GM23338 (cell line): ENCODE results near the gene BOK. TPM values are rescaled to one million over a fixed set of nuclear protein-coding genes. Genes with fewer than 3 reads are reported as not detected.

ENCODE experiments used
- ATAC-seq: fragments of 200-7000 bp; cut with Tn5 transposase; 3 replicates; pipeline ENCODE4 v1.9.1; 2020
- DNase-seq: peaks from one replicate; pipeline ENCODE4 v3.0.0-alpha.2; 2015; ENCODE audit warnings: low spot score
- H2AFZ ChIP-seq: fragments of 200-600 bp; sonication (generic); 2 replicates; pipeline ENCODE4 v1.8.0; 2016; ENCODE audit warnings: antibody characterized with exemption, mild to moderate bottlenecking, moderate library complexity
- H3F3A ChIP-seq: fragments of 200-600 bp; sonication (generic); replicated peaks from 2 replicates; pipeline ENCODE4 v1.8.0; 2017; ENCODE audit warnings: antibody characterized with exemption, mixed run types, low read depth
- H3K27ac ChIP-seq: fragments of 200-600 bp; sonication (generic); 2 replicates; pipeline ENCODE4 v1.6.1; 2016; ENCODE audit warnings: low read depth
- H3K27me3 ChIP-seq: fragments of 200-600 bp; sonication (generic); 2 replicates; pipeline ENCODE4 v1.8.0; 2016; ENCODE audit warnings: mild to moderate bottlenecking, mixed run types, moderate library complexity; ENCODE audit not compliant: insufficient read depth
- H3K36me3 ChIP-seq: fragments of 200-600 bp; sonication (generic); 2 replicates; pipeline ENCODE4 v1.8.0; 2016; ENCODE audit warnings: mild to moderate bottlenecking; ENCODE audit not compliant: insufficient read depth
- H3K4me1 ChIP-seq: fragments of 200-600 bp; sonication (generic); 2 replicates; pipeline ENCODE4 v1.8.0; 2016; ENCODE audit warnings: mild to moderate bottlenecking, moderate library complexity; ENCODE audit not compliant: insufficient read depth
- H3K4me2 ChIP-seq: fragments of 200-600 bp; sonication (generic); 2 replicates; pipeline ENCODE4 v1.7.1; 2017; ENCODE audit warnings: mixed run types
- H3K4me3 ChIP-seq: fragments of 200-600 bp; sonication (generic); 2 replicates; pipeline ENCODE4 v1.6.1; 2016; ENCODE audit warnings: mixed run types
- H3K79me2 ChIP-seq: fragments of 200-600 bp; sonication (generic); replicated peaks from 2 replicates; pipeline ENCODE4 v1.8.0; 2017; ENCODE audit warnings: mild to moderate bottlenecking; ENCODE audit not compliant: insufficient read depth
- H3K9me2 ChIP-seq: fragments of 200-600 bp; sonication (generic); 2 replicates; pipeline ENCODE4 v1.8.0; 2017; ENCODE audit not compliant: insufficient read depth
- H4K20me1 ChIP-seq: fragments of 200-600 bp; sonication (generic); replicated peaks from 2 replicates; pipeline ENCODE4 v1.8.0; 2017; ENCODE audit warnings: mild to moderate bottlenecking; ENCODE audit not compliant: insufficient read depth
- H3K27ac Mint-ChIP-seq: 2 replicates; pipeline ENCODE4 v1.8.0; 2020; ENCODE audit warnings: inconsistent platforms, mild to moderate bottlenecking, moderate library complexity, mixed read lengths
- H3K27me3 Mint-ChIP-seq: 3 replicates; pipeline ENCODE4 v1.8.0; 2022; ENCODE audit warnings: low read depth, mild to moderate bottlenecking, moderate library complexity, mixed read lengths, inconsistent platforms; ENCODE audit not compliant: insufficient read depth, poor library complexity
- H3K36me3 Mint-ChIP-seq: 3 replicates; pipeline ENCODE4 v1.8.0; 2021; ENCODE audit warnings: low read depth, mild to moderate bottlenecking, inconsistent platforms, moderate library complexity, mixed read lengths
- H3K4me1 Mint-ChIP-seq: 3 replicates; pipeline ENCODE4 v1.8.0; 2020; ENCODE audit warnings: mild to moderate bottlenecking, inconsistent platforms, mixed read lengths
- H3K4me3 Mint-ChIP-seq: 3 replicates; pipeline ENCODE4 v1.8.0; 2021; ENCODE audit warnings: moderate library complexity, mild to moderate bottlenecking, inconsistent platforms, mixed read lengths
- H3K9me3 Mint-ChIP-seq: 3 replicates; pipeline ENCODE4 v1.8.0; 2020; ENCODE audit warnings: moderate library complexity, mild to moderate bottlenecking, inconsistent platforms, mixed read lengths
- CREB1 ChIP-seq: fragments of 250-450 bp; sonication (Bioruptor Pico); IDR thresholded peaks from 2 replicates; pipeline ENCODE4 v1.5.0; 2020; ENCODE audit warnings: low read depth, mild to moderate bottlenecking, moderate library complexity
- CTCF ChIP-seq, 2 experiments: fragments of 200-600 bp in 1 of 2; sonication (generic) in 1 of 2; conservative IDR thresholded peaks; 2 replicates each; pipeline versions ENCODE4 v1.5.1 to v1.6.1; 2016 to 2017; ENCODE audit warnings: antibody characterized with exemption in 2 of 2, low read depth in 2 of 2, mild to moderate bottlenecking in 2 of 2, moderate library complexity in 1 of 2
- ETS1 ChIP-seq: IDR thresholded peaks from 2 replicates; pipeline ENCODE4 v1.6.1; 2016; ENCODE audit warnings: antibody characterized with exemption
- EZH2 ChIP-seq: fragments of 200-600 bp; sonication (generic); IDR thresholded peaks from one replicate; pipeline ENCODE4 v1.8.0; 2017; ENCODE audit warnings: antibody characterized with exemption, mild to moderate bottlenecking, low read depth; ENCODE audit not compliant: unreplicated experiment
- EZH2phosphoT487 ChIP-seq: fragments of 200-600 bp; sonication (generic); IDR thresholded peaks from one replicate; pipeline ENCODE4 v1.8.1; 2018; ENCODE audit warnings: antibody characterized with exemption; ENCODE audit not compliant: unreplicated experiment
- JUNB ChIP-seq: IDR thresholded peaks from one replicate; pipeline ENCODE4 v1.6.1; 2016; ENCODE audit warnings: antibody characterized with exemption; ENCODE audit not compliant: unreplicated experiment
- NANOG ChIP-seq: IDR thresholded peaks from 2 replicates; pipeline ENCODE4 v1.6.1; 2016; ENCODE audit warnings: antibody characterized with exemption, borderline replicate concordance
- POLR2AphosphoS5 ChIP-seq: IDR thresholded peaks from 2 replicates; pipeline ENCODE4 v1.6.1; 2016; ENCODE audit warnings: antibody characterized with exemption, low read depth
- REST ChIP-seq: IDR thresholded peaks from one replicate; pipeline ENCODE4 v1.6.1; 2018; ENCODE audit warnings: antibody characterized with exemption; ENCODE audit not compliant: unreplicated experiment
- STAT1 ChIP-seq: IDR thresholded peaks from one replicate; pipeline ENCODE4 v1.6.1; 2016; ENCODE audit warnings: antibody characterized with exemption; ENCODE audit not compliant: unreplicated experiment
- ZNF114 ChIP-seq: fragments of 250-450 bp; sonication (Bioruptor Pico); IDR thresholded peaks from 2 replicates; pipeline ENCODE4 v1.5.0; 2020; ENCODE audit warnings: mild to moderate bottlenecking, moderate library complexity
- ZNF331 ChIP-seq: fragments of 250-450 bp; sonication (Bioruptor Pico); IDR thresholded peaks from 2 replicates; pipeline ENCODE4 v1.5.0; 2020; ENCODE audit warnings: low read depth, mild to moderate bottlenecking, moderate library complexity
- ZNF462 ChIP-seq: fragments of 250-450 bp; sonication (Bioruptor Pico); IDR thresholded peaks from 2 replicates; pipeline ENCODE4 v1.5.0; 2020; ENCODE audit warnings: mild to moderate bottlenecking, moderate library complexity
- polyA plus RNA-seq: library from polyadenylated mRNA; unstranded; fragments of >200 nt; fragmentation: Nextera tagmentation; extraction: Ambion mirVana; gene quantifications from 2 replicates; pipeline ENCODE4 v1.2.1, GENCODE V29; 2016
- total RNA-seq: library from RNA; depleted of rRNA; stranded (reverse); fragments of >200 nt; shearing (Covaris generic); gene quantifications from 2 replicates; pipeline ENCODE4 v1.2.3, GENCODE V29; 2014

BOK gene
- total and polyA plus RNA-seq, 2 experiments from 2014 or later, result 13.5 to 36.7 TPM

GRCh38 chr2:241542278-241542605 lies 16.3 kb upstream of the BOK start (continued):
- no peak for TF ChIP-seq CREB1

DNA sequence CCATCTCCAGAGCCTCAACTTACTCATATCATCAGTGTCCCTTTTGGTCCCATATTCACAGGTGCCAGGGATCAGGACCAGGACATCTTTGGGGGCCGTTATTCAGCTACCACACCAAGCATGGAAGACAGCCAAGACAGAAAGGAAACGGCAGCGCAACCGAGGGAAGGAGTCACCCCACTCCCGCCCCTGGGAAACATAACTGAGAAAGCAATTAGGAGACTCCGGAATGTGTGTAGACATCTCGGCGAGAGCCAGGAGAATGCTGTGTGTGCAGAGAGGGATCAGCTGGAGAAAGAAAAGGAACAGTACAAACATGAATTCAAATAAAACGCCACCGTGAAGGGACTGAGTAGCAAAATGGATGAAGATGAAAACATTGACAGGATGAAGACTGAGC lies 13.4 kb upstream of the BOK start:
- no peak overlapping the region for H3K4me3 ChIP-seq
- no peak overlapping the region for H2AFZ ChIP-seq
- H3K4me3 Mint-ChIP-seq, result no peak overlapping the region
- no peaks in the 10 kb centered on the region; the same call in 1 of the 2 replicates for H3F3A ChIP-seq
- H3K4me2 ChIP-seq, result no peak overlapping the region
- H3K27me3 ChIP-seq, result peaks cover 41% of the 10 kb centered on the region
- H3K9me2 ChIP-seq, result no peaks in the 10 kb centered on the region
- H4K20me1 ChIP-seq, result no peaks in the 10 kb centered on the region
- peaks cover 16% of the 10 kb centered on the region for H3K4me1 Mint-ChIP-seq
- H3K36me3 ChIP-seq, result no peaks in the 10 kb centered on the region
- no peak for DNase-seq
- ATAC-seq, result no peak
- peaks cover 10% of the 10 kb centered on the region; the same call in 1 of the 2 replicates for H3K4me1 ChIP-seq
- no peak overlapping the region for H3K27ac ChIP-seq
- H3K36me3 Mint-ChIP-seq, result no peaks in the 10 kb centered on the region; the same call in 2 of the 3 replicates
- no peak overlapping the region for H3K27ac Mint-ChIP-seq
- TF ChIP-seq REST (no peak), NANOG (no peak), EZH2 (no peak), CTCF (conservative IDR thresholded peaks at IDR 0.05; ENCODE audit: low read depth in 2 of 2) (no peak), CREB1 (no peak), POLR2AphosphoS5 (no peak), ZNF331 (CRISPR knock-in tag) (no peak), ZNF114 (no peak), EZH2phosphoT487 (no peak), ZNF462 (CRISPR knock-in tag) (no peak), JUNB (no peak), ETS1 (no peak), STAT1 (no peak)
- H3K9me3 Mint-ChIP-seq, result no peaks in the 10 kb centered on the region
- H3K79me2 ChIP-seq, result no peaks in the 10 kb centered on the region
- H3K27me3 Mint-ChIP-seq, result peaks cover 33% of the 10 kb centered on the region
